Hepatocyte (in vitro differentiated cells): Measurements from ENCODE around the gene DEPP1.

Experiments used
- CTCF ChIP-seq: fragments of 200-600 bp; sonication (generic); IDR thresholded peaks from 2 replicates; pipeline ENCODE4 v1.5.1; 2016; ENCODE audit warnings: antibody characterized with exemption, mild to moderate bottlenecking; ENCODE audit not compliant: poor library complexity
- EZH2 ChIP-seq: fragments of 200-600 bp; sonication (generic); IDR thresholded peaks from 2 replicates; pipeline ENCODE4 v1.6.1; 2016; ENCODE audit warnings: antibody characterized with exemption, mild to moderate bottlenecking, borderline replicate concordance

- TF ChIP-seq CTCF: no peak
- no peak for TF ChIP-seq EZH2
Observed at GRCh38 chr10:44949915-44950314, 28.7 kb downstream of the DEPP1 start.
